H1 (cell line): ENCODE results near the gene SEC22C. TPM values are rescaled to one million over a fixed set of nuclear protein-coding genes. Genes with fewer than 3 reads are reported as not detected.

Experiments used
- CTCF ChIA-PET: fragments of 300-600 bp; sonication (Branson Sonifier 250); formaldehyde crosslinking; loops from one replicate; lab custom pipeline; 2021; ENCODE audit not compliant: partially characterized antibody; lab: Charles Lee
- POLR2A ChIA-PET: fragments of 300-600 bp; sonication (Branson Sonifier 250); formaldehyde crosslinking; loops from one replicate; lab custom pipeline; 2021; ENCODE audit warnings: inconsistent platforms; ENCODE audit not compliant: partially characterized antibody; lab: Charles Lee
- DNase-seq, 2 experiments: peaks; one replicate each; pipeline versions ENCODE4 v3.0.0 to v3.0.0-alpha.2; 2010 to 2022; ENCODE audit warnings: low spot score in 2 of 2, low read depth in 1 of 2, mixed read lengths in 1 of 2
- FAIRE-seq: peaks from 2 replicates; lab custom pipeline; 2011; peaks lifted over from hg19 to GRCh38; lab: Jason Lieb, UNC
- H2AFZ ChIP-seq: 2 replicates; pipeline ENCODE4 v1.8.1; 2012; ENCODE audit warnings: low read length, inconsistent platforms
- H2AK5ac ChIP-seq: 2 replicates; pipeline ENCODE4 v1.6.1; 2013; ENCODE audit warnings: low read depth, low read length
- H2BK120ac ChIP-seq: replicated peaks from 2 replicates; pipeline ENCODE3; 2013; ENCODE audit warnings: low read depth, low read length, inconsistent platforms
- H2BK12ac ChIP-seq: 2 replicates; pipeline ENCODE4 v1.6.1; 2013; ENCODE audit warnings: low read depth, low read length
- H2BK15ac ChIP-seq: 2 replicates; pipeline ENCODE4 v1.6.1; 2013; ENCODE audit warnings: low read length
- H2BK20ac ChIP-seq: 2 replicates; pipeline ENCODE4 v1.6.1; 2013; ENCODE audit warnings: low read length
- H2BK5ac ChIP-seq: 2 replicates; pipeline ENCODE4 v1.6.1; 2013; ENCODE audit warnings: low read depth, low read length
- H3K14ac ChIP-seq: 2 replicates; pipeline ENCODE4 v1.6.1; 2013; ENCODE audit warnings: inconsistent platforms; ENCODE audit not compliant: insufficient read length
- H3K18ac ChIP-seq: 2 replicates; pipeline ENCODE4 v1.6.1; 2013; ENCODE audit warnings: low read length; ENCODE audit errors: extremely low read depth
- H3K23ac ChIP-seq: 2 replicates; pipeline ENCODE4 v1.6.1; 2013; ENCODE audit warnings: inconsistent platforms; ENCODE audit not compliant: insufficient read length
- H3K23me2 ChIP-seq: 2 replicates; pipeline ENCODE4 v1.6.1; 2013; ENCODE audit warnings: low read depth, low read length
- H3K27ac ChIP-seq: 2 replicates; pipeline ENCODE4 v1.6.1; 2011; ENCODE audit warnings: low read depth, low read length, inconsistent platforms
- H3K27me3 ChIP-seq, 4 experiments: replicated peaks in 1 of 4; 1 replicate in 1 of 4; 2 replicates in 3 of 4; pipeline versions ENCODE4 v1.6.1 to v1.8.1; 2011 to 2013; ENCODE audit warnings: low read length in 3 of 4, mild to moderate bottlenecking in 3 of 4, inconsistent platforms in 2 of 4, mixed read lengths in 2 of 4, moderate library complexity in 1 of 4; ENCODE audit not compliant: control insufficient read depth in 3 of 4, insufficient read depth in 3 of 4; ENCODE audit errors: extremely low read depth in 1 of 4
- H3K36me3 ChIP-seq, 4 experiments: 2 replicates each; pipeline versions ENCODE4 v1.6.1 to v1.8.1; 2011 to 2013; ENCODE audit warnings: mild to moderate bottlenecking in 4 of 4, low read length in 3 of 4, moderate library complexity in 2 of 4, control low read depth in 1 of 4, inconsistent platforms in 1 of 4; ENCODE audit not compliant: insufficient read depth in 4 of 4, control insufficient read depth in 2 of 4
- H3K4ac ChIP-seq: replicated peaks from 2 replicates; pipeline ENCODE3; 2013; ENCODE audit warnings: low read length, low read depth, mixed read lengths, inconsistent platforms; ENCODE audit not compliant: insufficient read length
- H3K4me1 ChIP-seq, 4 experiments: replicated peaks in 1 of 4; 1 replicate in 1 of 4; 2 replicates in 3 of 4; pipeline versions ENCODE4 v1.6.1 to v1.8.1; 2011 to 2013; ENCODE audit warnings: low read length in 3 of 4, inconsistent platforms in 2 of 4, mixed read lengths in 1 of 4; ENCODE audit not compliant: insufficient read depth in 4 of 4, control insufficient read depth in 3 of 4
- H3K4me2 ChIP-seq, 2 experiments: 2 replicates each; pipeline versions ENCODE4 v1.6.1 to v1.8.1; 2011 to 2013; ENCODE audit warnings: low read depth in 2 of 2, low read length in 2 of 2, control low read depth in 1 of 2, inconsistent platforms in 1 of 2, mild to moderate bottlenecking in 1 of 2; ENCODE audit not compliant: insufficient read depth in 1 of 2
- H3K4me3 ChIP-seq, 4 experiments: fragments of 200-600, 300-600 bp in 1 of 4; sonication (generic), shearing (Covaris generic), sonication (Bioruptor Twin) in 1 of 4; 2 replicates each; pipeline versions ENCODE4 v1.5.1 to v1.8.1; 2011 to 2016; ENCODE audit warnings: low read length in 4 of 4, low read depth in 3 of 4, control low read depth in 2 of 4, inconsistent platforms in 2 of 4, mild to moderate bottlenecking in 2 of 4, mixed read lengths in 1 of 4, moderate library complexity in 1 of 4; ENCODE audit not compliant: insufficient read depth in 2 of 4; ENCODE audit errors: extremely low read depth in 1 of 4
- H3K56ac ChIP-seq: replicated peaks from 2 replicates; pipeline ENCODE3; 2013; ENCODE audit warnings: low read depth, mild to moderate bottlenecking, mixed read lengths, low read length, inconsistent platforms; ENCODE audit not compliant: insufficient read length
- H3K79me1 ChIP-seq: 2 replicates; pipeline ENCODE4 v1.6.1; 2013; ENCODE audit warnings: low read depth, low read length, control low read depth
- H3K79me2 ChIP-seq, 2 experiments: 2 replicates each; pipeline versions ENCODE4 v1.6.1 to v1.8.1; 2012 to 2013; ENCODE audit warnings: low read length in 2 of 2, mild to moderate bottlenecking in 2 of 2, inconsistent platforms in 1 of 2; ENCODE audit not compliant: insufficient read depth in 2 of 2, control insufficient read depth in 1 of 2
- H3K9ac ChIP-seq, 4 experiments: replicated peaks in 1 of 4; 1 replicate in 1 of 4; 2 replicates in 3 of 4; pipeline versions ENCODE4 v1.6.1 to v1.8.1; 2011 to 2013; ENCODE audit warnings: low read depth in 3 of 4, low read length in 3 of 4, control low read depth in 2 of 4, mild to moderate bottlenecking in 2 of 4, moderate library complexity in 2 of 4, inconsistent platforms in 1 of 4; ENCODE audit errors: extremely low read depth in 1 of 4
- H3K9me3 ChIP-seq, 2 experiments: 2 replicates each; pipeline versions ENCODE4 v1.6.1 to v1.8.1; 2012 to 2013; ENCODE audit warnings: mild to moderate bottlenecking in 2 of 2, moderate library complexity in 2 of 2, control low read depth in 1 of 2, inconsistent platforms in 1 of 2, low read depth in 1 of 2, low read length in 1 of 2, mixed read lengths in 1 of 2; ENCODE audit not compliant: insufficient read depth in 2 of 2
- H4K20me1 ChIP-seq, 2 experiments: replicated peaks in 1 of 2; 2 replicates each; pipeline versions ENCODE3 to v1.8.1; 2011 to 2013; ENCODE audit warnings: inconsistent platforms in 2 of 2, low read length in 2 of 2, mild to moderate bottlenecking in 1 of 2; ENCODE audit not compliant: insufficient read depth in 2 of 2, control insufficient read depth in 1 of 2
- H4K5ac ChIP-seq: 2 replicates; pipeline ENCODE4 v1.6.1; 2013; ENCODE audit warnings: low read length, low read depth, mixed read lengths, inconsistent platforms; ENCODE audit not compliant: insufficient read length
- H4K8ac ChIP-seq: 2 replicates; pipeline ENCODE4 v1.8.0; 2013; ENCODE audit warnings: mild to moderate bottlenecking, moderate library complexity, low read length, inconsistent platforms; ENCODE audit not compliant: insufficient read depth; ENCODE audit errors: extremely low read depth
- H4K91ac ChIP-seq: replicated peaks from 2 replicates; pipeline ENCODE3; 2013; ENCODE audit warnings: low read length, mixed read lengths, inconsistent platforms; ENCODE audit not compliant: insufficient read length
- ATF3 ChIP-seq: IDR thresholded peaks from 2 replicates; pipeline ENCODE4 v1.6.1; 2011; ENCODE audit warnings: low read depth, mild to moderate bottlenecking, low read length; ENCODE audit not compliant: insufficient read depth
- CREB1 ChIP-seq: IDR thresholded peaks from 2 replicates; pipeline ENCODE4 v1.6.1; 2012; ENCODE audit warnings: inconsistent platforms
- HDAC2 ChIP-seq, 2 experiments: fragments of 300-600 bp in 1 of 2; sonication (generic) in 1 of 2; IDR thresholded peaks; 2 replicates each; pipeline ENCODE4 v1.6.1; 2011 to 2012; ENCODE audit warnings: low read depth in 2 of 2, low read length in 2 of 2, mild to moderate bottlenecking in 2 of 2, moderate library complexity in 2 of 2, borderline replicate concordance in 1 of 2, inconsistent platforms in 1 of 2
- JUND ChIP-seq: IDR thresholded peaks from 2 replicates; pipeline ENCODE4 v1.6.1; 2011; ENCODE audit warnings: mild to moderate bottlenecking, improper control_type of control experiment, low read length
- KDM5A ChIP-seq: fragments of 200-600 bp; IDR thresholded peaks from 2 replicates; pipeline ENCODE4 v1.7.1; 2012; ENCODE audit warnings: mild to moderate bottlenecking, low read length, inconsistent platforms, mixed read lengths
- SIX5 ChIP-seq: IDR thresholded peaks from 2 replicates; pipeline ENCODE4 v1.6.1; 2011; ENCODE audit warnings: mild to moderate bottlenecking, low read depth, low read length
- TAF7 ChIP-seq: optimal IDR thresholded peaks from 2 replicates; pipeline ENCODE3; 2011; ENCODE audit warnings: low read depth, mild to moderate bottlenecking, inconsistent platforms, low read length, moderate library complexity, borderline replicate concordance
- TBP ChIP-seq: IDR thresholded peaks from 2 replicates; pipeline ENCODE4 v1.6.1; 2011; ENCODE audit warnings: low read depth, low read length, improper control_type of control experiment
- USF2 ChIP-seq: IDR thresholded peaks from 2 replicates; pipeline ENCODE4 v1.6.1; 2011; ENCODE audit warnings: low read length, improper control_type of control experiment
- YY1 ChIP-seq: IDR thresholded peaks from 2 replicates; pipeline ENCODE4 v1.6.1; 2011; ENCODE audit warnings: low read depth, mild to moderate bottlenecking, low read length
- WGBS, 2 experiments: shearing (Covaris generic) in 1 of 2; methylation state at CpG; one replicate each; pipeline versions ENCODE4 v1.1.6 to v1.1.7; 2013 to 2015; ENCODE audit warnings: low lambda C conversion rate in 2 of 2, mixed read lengths in 2 of 2, inconsistent platforms in 1 of 2, low coverage in 1 of 2, missing lambda C conversion rate in 1 of 2; ENCODE audit not compliant: insufficient replicate concordance in 2 of 2, insufficient coverage in 1 of 2, insufficient read length in 1 of 2; ENCODE audit errors: extremely low coverage in 1 of 2, missing lambda C conversion rate in 1 of 2; 5-methylcytosine and 5-hydroxymethylcytosine counted together
- polyA plus RNA-seq, 7 experiments: library from polyadenylated mRNA; depleted of rRNA in 3 of 7; stranded (reverse) in 5 of 7; unstranded in 2 of 7; fragments of >200 nt in 5 of 7; fragments of 200-250 nt in 2 of 7; gene quantifications; 1 replicate in 5 of 7; 2 replicates in 1 of 7; 4 replicates in 1 of 7; pipeline versions ENCODE4 v1.2.1 to v1.2.3, GENCODE V29; 2011 to 2013; ENCODE audit warnings: missing spikeins in 2 of 7, mixed read lengths in 2 of 7
- total RNA-seq: library from RNA; stranded (reverse); fragmentation: NEBNext Ultra II Directional; extraction: Animal tissue kit (Norgen Biotek cat#: 25700); gene quantifications from 2 replicates; pipeline ENCODE4 v1.2.1, GENCODE V29; 2021
- TF ChIP-seq, protein P1 (sequence below): IDR thresholded peaks from 2 replicates; pipeline ENCODE4 v1.6.1; 2012; ENCODE audit warnings: inconsistent platforms

SEC22C gene
- total and polyA plus RNA-seq, 2 of the 8 experiments (the other 6 are each of a cell fraction or from before 2014, with no cell fraction given): 23.4 to 38.3 TPM

DNA sequence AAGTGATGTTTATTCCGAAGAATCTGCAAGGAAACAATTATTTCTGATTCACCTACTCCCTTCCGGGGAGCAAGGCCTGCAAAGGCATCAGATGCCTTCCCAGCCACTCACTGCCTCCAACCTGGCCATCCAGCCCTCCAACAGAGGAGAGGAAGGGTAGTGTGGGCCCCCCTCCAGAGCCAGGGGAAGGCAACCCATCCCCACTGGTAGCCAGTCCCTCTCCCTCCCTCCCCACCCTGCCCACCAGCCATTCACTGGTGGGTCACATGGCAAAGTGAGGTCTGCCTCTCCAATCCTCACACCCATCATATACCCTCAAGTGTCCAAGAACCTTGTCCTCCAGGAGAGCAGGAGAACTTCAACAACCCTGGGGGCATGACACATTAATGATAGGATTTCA, 81.7 kb downstream of the SEC22C start:
- peak in 1 of 2 experiments; percentile 27 for DNase-seq
- ChIA-PET POLR2A (interaction anchor here (1.4 to 1.5 kb wide), 2 partner anchors 17 to 19 kb away, joined by 3 to 5 read pairs; no protein-coding TSS in a partner anchor), CTCF (interaction anchor here (0.6 to 4.5 kb wide), 6 partner anchors 26 to 160 kb away, joined by 3 to 52 read pairs (median 11); no protein-coding TSS in a partner anchor)
- H3K9ac ChIP-seq: no peak overlapping the region
- 70% methylated on average over 2 of the region's 2 CpGs; no CpG with 5 or more reads in 1 of the 2 experiments for WGBS, 2 experiments
- peaks cover 19% of the 10 kb centered on the region for H3K23me2 ChIP-seq
- no peak overlapping the region for H2BK120ac ChIP-seq
- no peaks in the 10 kb centered on the region for H3K36me3 ChIP-seq
- H3K18ac ChIP-seq: no peak overlapping the region
- H2AK5ac ChIP-seq: peak overlapping the region; percentile 60; the same call in 1 of the 2 replicates
- H3K23ac ChIP-seq: no peak overlapping the region
- peak overlapping the region in 1 of 2 experiments; percentile 67; a peak in 1 of 4 replicates for H3K4me2 ChIP-seq
- no peak overlapping the region for H2BK5ac ChIP-seq
- H3K9me3 ChIP-seq: no peaks in the 10 kb centered on the region
- no peak overlapping the region for H4K8ac ChIP-seq
- H2BK20ac ChIP-seq: no peak overlapping the region
- H3K79me1 ChIP-seq: no peaks in the 10 kb centered on the region
- no peak overlapping the region for H2AFZ ChIP-seq
- peaks cover 0 to 4% of the 10 kb centered on the region in 2 experiments for H4K20me1 ChIP-seq
- H3K4me1 ChIP-seq: peaks cover 0 to 11% (median 6%) of the 10 kb centered on the region in 4 experiments; a peak in 6 of 7 replicates
- no peak overlapping the region for H3K14ac ChIP-seq
- peak overlapping the region; percentile 36; the same call in 1 of the 2 replicates for H2BK15ac ChIP-seq
- peaks cover 0 to 52% (median 35%) of the 10 kb centered on the region in 4 experiments; a peak in 6 of 7 replicates for H3K27me3 ChIP-seq
- H3K56ac ChIP-seq: no peak overlapping the region
- no peak for FAIRE-seq
- H3K79me2 ChIP-seq: no peaks in the 10 kb centered on the region
- no peak overlapping the region for H2BK12ac ChIP-seq
- no peak overlapping the region for H3K4me3 ChIP-seq
- H3K27ac ChIP-seq: no peak overlapping the region
- H3K4ac ChIP-seq: no peak overlapping the region
- no peak overlapping the region for H4K91ac ChIP-seq
- no peak overlapping the region for H4K5ac ChIP-seq
- TF ChIP-seq, protein P1, sequence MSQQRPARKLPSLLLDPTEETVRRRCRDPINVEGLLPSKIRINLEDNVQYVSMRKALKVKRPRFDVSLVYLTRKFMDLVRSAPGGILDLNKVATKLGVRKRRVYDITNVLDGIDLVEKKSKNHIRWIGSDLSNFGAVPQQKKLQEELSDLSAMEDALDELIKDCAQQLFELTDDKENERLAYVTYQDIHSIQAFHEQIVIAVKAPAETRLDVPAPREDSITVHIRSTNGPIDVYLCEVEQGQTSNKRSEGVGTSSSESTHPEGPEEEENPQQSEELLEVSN: no peak
- TF ChIP-seq TAF7: no peak
- no peak for TF ChIP-seq YY1
- TF ChIP-seq SIX5: no peak
- no peak for TF ChIP-seq JUND
- TF ChIP-seq HDAC2 (IDR thresholded peaks at IDR 0.05; ENCODE audit: borderline replicate concordance in 1 of 2, low read depth in 2 of 2, low read length in 2 of 2): no peak
- no peak for TF ChIP-seq CREB1
- TF ChIP-seq TBP: no peak
- TF ChIP-seq ATF3: no peak
- no peak for TF ChIP-seq USF2
- no peak for TF ChIP-seq KDM5A
